Endothelial cell (in vitro differentiated cells): ENCODE measurements around the gene CDS2. TPM values are rescaled to one million over a fixed set of nuclear protein-coding genes. Genes with fewer than 3 reads are reported as not detected.
A peak's percentile ranks its signal among the peaks of the same experiment; 100 is the strongest.

Experiments
- DNase-seq: peaks from one replicate; pipeline ENCODE4 v3.0.0; 2021; ENCODE audit warnings: low spot score
- H3K27ac Mint-ChIP-seq: one replicate; pipeline ENCODE4 v1.8.0; 2021; ENCODE audit warnings: mixed read lengths, inconsistent platforms; ENCODE audit not compliant: unreplicated experiment
- H3K27me3 Mint-ChIP-seq: one replicate; pipeline ENCODE4 v1.8.0; 2021; ENCODE audit warnings: mild to moderate bottlenecking, moderate library complexity, mixed read lengths, inconsistent platforms; ENCODE audit not compliant: unreplicated experiment
- H3K36me3 Mint-ChIP-seq: one replicate; pipeline ENCODE4 v1.8.0; 2021; ENCODE audit warnings: mild to moderate bottlenecking, low read depth, mixed read lengths, inconsistent platforms; ENCODE audit not compliant: unreplicated experiment
- H3K4me1 Mint-ChIP-seq: one replicate; pipeline ENCODE4 v1.8.0; 2021; ENCODE audit warnings: mild to moderate bottlenecking, mixed read lengths, inconsistent platforms; ENCODE audit not compliant: unreplicated experiment
- H3K4me3 Mint-ChIP-seq: one replicate; pipeline ENCODE4 v1.8.0; 2021; ENCODE audit warnings: mild to moderate bottlenecking, mixed read lengths, inconsistent platforms; ENCODE audit not compliant: unreplicated experiment
- H3K9me3 Mint-ChIP-seq: one replicate; pipeline ENCODE4 v1.8.0; 2021; ENCODE audit warnings: mixed read lengths, inconsistent platforms; ENCODE audit not compliant: unreplicated experiment
- total RNA-seq: library from RNA; stranded (reverse); fragmentation: NEBNext Ultra II Directional; extraction: Animal tissue kit (Norgen Biotek cat#: 25700); gene quantifications from one replicate; pipeline ENCODE4 v1.2.1, GENCODE V29; 2021; ENCODE audit not compliant: unreplicated experiment
- TF ChIP-seq, protein P1 (sequence below): fragments of 200-600 bp; sonication (generic); IDR thresholded peaks from one replicate; pipeline ENCODE4 v1.5.0; 2021; ENCODE audit warnings: antibody characterized with exemption; ENCODE audit not compliant: unreplicated experiment

Gene CDS2
- total RNA-seq, 1 donor from 2014 or later, result 130 TPM

DNA sequence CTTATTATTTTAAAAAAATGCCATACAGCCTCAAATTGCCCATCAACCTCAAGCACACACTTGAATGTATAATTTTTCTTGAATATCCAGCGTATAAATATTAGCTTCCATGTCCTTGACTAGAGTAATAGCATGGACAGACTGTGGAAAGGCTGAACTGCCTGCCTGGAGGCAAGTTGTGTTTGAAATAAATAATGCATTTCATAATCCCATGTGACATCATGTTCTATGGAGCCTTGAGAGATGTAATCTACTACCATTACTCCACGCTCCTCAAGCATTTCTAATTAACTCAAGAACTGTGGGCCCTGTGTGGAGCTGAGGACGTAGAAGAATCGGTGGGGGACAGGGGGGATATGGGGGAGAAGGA is 94.2 kb downstream of the CDS2 start:
- Mint-ChIP-seq H3K4me3 (no peak overlapping the region), H3K27me3 (peaks cover 7% of the 10 kb centered on the region), H3K36me3 (peaks cover 6% of the 10 kb centered on the region), H3K9me3 (no peaks in the 10 kb centered on the region), H3K4me1 (peaks cover 7% of the 10 kb centered on the region), H3K27ac (no peak overlapping the region)
- TF ChIP-seq, protein P1, sequence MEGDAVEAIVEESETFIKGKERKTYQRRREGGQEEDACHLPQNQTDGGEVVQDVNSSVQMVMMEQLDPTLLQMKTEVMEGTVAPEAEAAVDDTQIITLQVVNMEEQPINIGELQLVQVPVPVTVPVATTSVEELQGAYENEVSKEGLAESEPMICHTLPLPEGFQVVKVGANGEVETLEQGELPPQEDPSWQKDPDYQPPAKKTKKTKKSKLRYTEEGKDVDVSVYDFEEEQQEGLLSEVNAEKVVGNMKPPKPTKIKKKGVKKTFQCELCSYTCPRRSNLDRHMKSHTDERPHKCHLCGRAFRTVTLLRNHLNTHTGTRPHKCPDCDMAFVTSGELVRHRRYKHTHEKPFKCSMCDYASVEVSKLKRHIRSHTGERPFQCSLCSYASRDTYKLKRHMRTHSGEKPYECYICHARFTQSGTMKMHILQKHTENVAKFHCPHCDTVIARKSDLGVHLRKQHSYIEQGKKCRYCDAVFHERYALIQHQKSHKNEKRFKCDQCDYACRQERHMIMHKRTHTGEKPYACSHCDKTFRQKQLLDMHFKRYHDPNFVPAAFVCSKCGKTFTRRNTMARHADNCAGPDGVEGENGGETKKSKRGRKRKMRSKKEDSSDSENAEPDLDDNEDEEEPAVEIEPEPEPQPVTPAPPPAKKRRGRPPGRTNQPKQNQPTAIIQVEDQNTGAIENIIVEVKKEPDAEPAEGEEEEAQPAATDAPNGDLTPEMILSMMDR, result no peak
- DNase-seq, result no peak

DNA sequence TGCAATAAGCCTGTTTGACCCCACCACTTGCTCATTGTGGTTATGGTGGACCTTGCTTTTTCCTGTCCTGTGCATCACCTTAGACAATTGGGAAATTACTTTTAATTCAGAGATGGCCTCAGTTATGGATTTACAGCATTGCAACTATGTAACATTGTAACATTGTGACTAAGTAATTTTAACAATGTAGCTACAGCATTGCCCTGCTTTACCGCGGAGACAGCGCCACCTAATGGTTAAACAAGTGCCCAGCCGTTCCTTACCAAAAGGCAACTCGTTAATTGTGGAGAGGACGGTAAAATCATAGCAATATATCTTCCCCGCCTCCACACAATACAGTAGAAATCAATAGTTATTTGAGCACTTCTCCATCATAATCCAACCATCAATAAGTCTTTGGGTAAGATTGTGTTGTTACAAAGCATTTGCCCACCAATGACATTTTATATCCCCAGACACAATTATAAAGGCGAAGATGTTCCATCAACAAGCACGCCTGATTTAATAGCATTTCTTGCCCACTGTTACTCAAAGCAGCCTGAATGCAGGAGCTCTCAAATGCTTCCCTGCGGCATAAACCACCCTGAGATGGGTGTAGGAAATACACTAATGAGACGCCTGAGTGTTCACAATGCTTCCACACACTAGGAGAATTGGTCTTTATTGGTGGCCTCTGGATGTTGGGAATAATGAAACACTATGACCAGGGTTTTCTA is 96.3 kb downstream of the CDS2 start:
- DNase-seq, result peak; percentile 56
- no peaks in the 10 kb centered on the region for H3K9me3 Mint-ChIP-seq
- TF ChIP-seq, protein P1, result peak; percentile 78
- H3K27ac Mint-ChIP-seq, result no peak overlapping the region
- no peak overlapping the region for H3K4me3 Mint-ChIP-seq
- H3K36me3 Mint-ChIP-seq, result peaks cover 4% of the 10 kb centered on the region
- peaks cover 7% of the 10 kb centered on the region for H3K27me3 Mint-ChIP-seq
- peaks cover 10% of the 10 kb centered on the region for H3K4me1 Mint-ChIP-seq

DNA sequence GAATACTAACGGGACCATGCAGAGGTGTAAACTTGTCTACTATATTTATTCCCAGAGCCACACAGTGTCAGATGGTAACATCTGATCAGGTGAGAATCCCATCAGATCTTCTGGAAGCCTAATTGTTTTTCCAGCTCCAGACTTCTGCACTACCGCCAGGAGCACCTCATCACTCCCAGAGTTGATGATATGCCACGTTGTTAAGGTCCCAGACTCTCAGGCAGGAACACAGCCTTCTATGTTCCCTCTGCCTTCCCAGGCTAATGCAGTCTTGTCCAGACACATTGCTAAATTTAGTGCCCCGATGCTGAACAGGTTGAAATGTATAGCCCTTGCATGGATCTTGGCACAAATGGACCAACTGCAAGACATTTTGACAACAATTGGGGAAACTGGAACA is 103.7 kb downstream of the CDS2 start:
- H3K36me3 Mint-ChIP-seq, result no peaks in the 10 kb centered on the region
- H3K4me1 Mint-ChIP-seq, result peaks cover 6% of the 10 kb centered on the region
- no peaks in the 10 kb centered on the region for H3K27me3 Mint-ChIP-seq
- TF ChIP-seq, protein P1, result no peak
- no peak for DNase-seq
- H3K27ac Mint-ChIP-seq, result no peak overlapping the region
- H3K4me3 Mint-ChIP-seq, result no peak overlapping the region
- H3K9me3 Mint-ChIP-seq, result no peaks in the 10 kb centered on the region

DNA sequence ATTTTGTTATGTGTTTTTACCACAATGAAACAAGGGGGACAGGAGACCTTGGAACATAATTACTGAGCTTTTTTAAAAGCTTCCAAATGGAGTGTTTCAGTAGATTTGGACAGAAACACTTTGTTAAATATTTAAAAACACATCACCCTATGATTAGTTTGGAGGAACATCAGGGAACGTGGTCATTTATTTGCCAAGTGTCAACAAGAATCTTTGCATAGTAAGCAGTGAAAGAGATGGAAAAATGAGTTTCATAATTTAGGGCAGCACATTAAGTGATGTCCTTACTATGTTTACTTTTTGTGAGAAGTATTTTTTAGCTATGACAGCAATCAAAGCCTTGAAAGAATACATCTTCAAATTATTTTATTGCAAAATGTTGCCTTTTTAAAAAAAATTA is 107.3 kb downstream of the CDS2 start:
- Mint-ChIP-seq H3K4me3 (no peak overlapping the region), H3K4me1 (no peaks in the 10 kb centered on the region), H3K9me3 (no peaks in the 10 kb centered on the region), H3K27ac (no peak overlapping the region), H3K36me3 (no peaks in the 10 kb centered on the region), H3K27me3 (no peaks in the 10 kb centered on the region)
- DNase-seq, result no peak
- TF ChIP-seq, protein P1, result no peak

DNA sequence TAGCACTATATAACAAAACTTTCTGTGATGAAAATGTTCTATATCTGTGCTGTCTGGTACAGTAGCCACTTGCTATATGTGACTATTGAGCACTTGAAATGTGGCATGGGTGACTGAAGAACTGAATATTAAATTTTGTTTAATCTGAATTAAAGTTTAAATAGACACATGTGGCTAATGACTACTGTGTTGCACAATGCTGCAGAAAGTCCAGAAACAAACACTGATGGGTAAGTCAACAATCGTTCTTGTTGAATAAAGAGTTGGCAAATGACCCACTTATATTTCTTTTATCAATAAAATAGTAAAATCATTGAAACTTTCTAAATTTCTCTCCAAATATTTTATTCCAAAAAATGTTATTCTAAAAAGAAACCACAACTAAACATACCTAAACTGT is 108.2 kb downstream of the CDS2 start:
- no peak for DNase-seq
- H3K27me3 Mint-ChIP-seq, result no peaks in the 10 kb centered on the region
- TF ChIP-seq, protein P1, result no peak
- H3K9me3 Mint-ChIP-seq, result no peaks in the 10 kb centered on the region
- no peaks in the 10 kb centered on the region for H3K4me1 Mint-ChIP-seq
- no peaks in the 10 kb centered on the region for H3K36me3 Mint-ChIP-seq
- no peak overlapping the region for H3K4me3 Mint-ChIP-seq
- H3K27ac Mint-ChIP-seq, result no peak overlapping the region

Other genes with a start within 250 kb of the CDS2 start
- 71.3 TPM for gene SLC23A2, start 125.5 kb upstream of the CDS2 start, total RNA-seq
- 62.2 TPM for gene TMEM230, start 13.9 kb upstream of the CDS2 start, total RNA-seq
- gene PCNA, start 7.0 kb upstream of the CDS2 start, total RNA-seq, result 77.1 TPM
- gene PROKR2, start 189.9 kb downstream of the CDS2 start, total RNA-seq, result not detected